GM06990 (cell line): ENCODE measurements around the gene KLK10.

Experiments used
- DNase-seq: peaks from one replicate; pipeline ENCODE4 v3.0.0-alpha.2; 2011; ENCODE audit not compliant: insufficient read length; ENCODE audit errors: extremely low read depth
- H3K27me3 ChIP-seq: replicated peaks from 2 replicates; pipeline ENCODE4 v1.6.0; 2011; ENCODE audit warnings: low read length; ENCODE audit not compliant: control insufficient read depth, insufficient read depth
- H3K36me3 ChIP-seq: 2 replicates; pipeline ENCODE4 v1.5.1; 2011; ENCODE audit warnings: low read length; ENCODE audit not compliant: control insufficient read depth, insufficient read depth
- H3K4me3 ChIP-seq: replicated peaks from 2 replicates; pipeline ENCODE4 v1.5.1; 2011; ENCODE audit warnings: low read depth, mild to moderate bottlenecking, control low read depth, low read length
- TF ChIP-seq, protein P1 (sequence below): IDR thresholded peaks from 2 replicates; pipeline ENCODE4 v1.5.1; 2011; ENCODE audit warnings: low read length, control low read depth, mild to moderate bottlenecking, inconsistent platforms; ENCODE audit not compliant: insufficient read depth, poor library complexity, severe bottlenecking

The KLK10 gene

DNA sequence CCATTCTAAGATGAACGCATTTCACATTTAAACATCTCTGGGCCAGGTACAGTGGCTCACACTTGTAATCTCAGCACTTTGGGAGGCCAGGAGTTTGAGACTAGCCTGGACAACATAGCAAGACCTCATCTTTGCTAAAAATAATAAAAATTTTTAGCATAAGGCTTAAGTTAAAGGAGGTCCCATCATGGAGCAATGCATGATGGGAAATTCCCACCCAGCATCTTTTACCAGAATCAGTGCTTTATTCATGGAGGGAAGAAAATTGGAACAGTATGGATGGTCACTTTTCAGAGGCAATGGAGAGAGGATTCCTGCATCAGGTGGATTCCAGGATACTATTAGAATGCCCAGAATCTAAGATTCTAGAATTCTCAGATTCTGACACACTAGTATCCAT lies 14.3 kb downstream of the KLK10 start:
- H3K36me3 ChIP-seq, result no peaks in the 10 kb centered on the region
- TF ChIP-seq, protein P1, sequence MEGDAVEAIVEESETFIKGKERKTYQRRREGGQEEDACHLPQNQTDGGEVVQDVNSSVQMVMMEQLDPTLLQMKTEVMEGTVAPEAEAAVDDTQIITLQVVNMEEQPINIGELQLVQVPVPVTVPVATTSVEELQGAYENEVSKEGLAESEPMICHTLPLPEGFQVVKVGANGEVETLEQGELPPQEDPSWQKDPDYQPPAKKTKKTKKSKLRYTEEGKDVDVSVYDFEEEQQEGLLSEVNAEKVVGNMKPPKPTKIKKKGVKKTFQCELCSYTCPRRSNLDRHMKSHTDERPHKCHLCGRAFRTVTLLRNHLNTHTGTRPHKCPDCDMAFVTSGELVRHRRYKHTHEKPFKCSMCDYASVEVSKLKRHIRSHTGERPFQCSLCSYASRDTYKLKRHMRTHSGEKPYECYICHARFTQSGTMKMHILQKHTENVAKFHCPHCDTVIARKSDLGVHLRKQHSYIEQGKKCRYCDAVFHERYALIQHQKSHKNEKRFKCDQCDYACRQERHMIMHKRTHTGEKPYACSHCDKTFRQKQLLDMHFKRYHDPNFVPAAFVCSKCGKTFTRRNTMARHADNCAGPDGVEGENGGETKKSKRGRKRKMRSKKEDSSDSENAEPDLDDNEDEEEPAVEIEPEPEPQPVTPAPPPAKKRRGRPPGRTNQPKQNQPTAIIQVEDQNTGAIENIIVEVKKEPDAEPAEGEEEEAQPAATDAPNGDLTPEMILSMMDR, result no peak
- DNase-seq, result no peak
- H3K4me3 ChIP-seq, result no peak overlapping the region
- H3K27me3 ChIP-seq, result no peaks in the 10 kb centered on the region

- DNase-seq, result no peak
- Histone ChIP-seq H3K36me3 (no peaks in the 10 kb centered on the region), H3K27me3 (no peaks in the 10 kb centered on the region), H3K4me3 (no peak overlapping the region)
- TF ChIP-seq, protein P1, result no peak
These were observed 16.2 kb downstream of the KLK10 start for GRCh38 chr19:51003316-51003715.

- Histone ChIP-seq H3K27me3 (0 out of 2 replicates have a peak, but pooled peaks cover 1% of the 10 kb centered on the region), H3K4me3 (no peak overlapping the region), H3K36me3 (no peaks in the 10 kb centered on the region)
- DNase-seq, result peak; percentile 40
- TF ChIP-seq, protein P1, result no peak
These were observed 16.8 kb downstream of the KLK10 start for GRCh38 chr19:51002542-51003311.

- H3K4me3 ChIP-seq, result no peak overlapping the region
- TF ChIP-seq, protein P1, result no peak
- H3K36me3 ChIP-seq, result no peaks in the 10 kb centered on the region
- no peak for DNase-seq
- 0 out of 2 replicates have a peak, but pooled peaks cover 1% of the 10 kb centered on the region for H3K27me3 ChIP-seq
These were observed 17.4 kb downstream of the KLK10 start for GRCh38 chr19:51002089-51002532.

DNA sequence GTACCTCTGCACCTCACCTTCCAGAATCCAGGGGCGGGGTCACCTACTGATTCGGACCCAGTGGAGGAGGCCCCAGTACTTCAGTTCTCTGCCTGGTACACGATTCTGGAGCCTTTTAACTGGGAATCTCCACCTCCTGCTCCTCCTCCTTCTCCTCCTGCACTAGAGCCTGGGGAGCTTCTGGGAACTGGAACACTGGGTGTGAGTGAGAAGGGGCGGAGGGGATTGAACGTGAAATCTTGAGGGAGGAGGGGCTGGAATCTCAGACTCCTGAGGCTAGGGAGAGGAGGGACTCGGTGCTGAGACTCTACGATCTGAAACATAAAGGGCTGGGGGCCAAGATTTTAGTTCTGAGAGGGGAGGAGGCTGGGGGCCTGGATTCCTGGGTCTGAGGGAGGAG lies 18.0 kb downstream of the KLK10 start, which contains the start of gene KLK8:
KLK8 (minus strand) TSS at position 90 of the 400 bp plus-strand sequence. CDS start 437 bp downstream, outside the sequence.
- TF ChIP-seq, protein P1, result no peak
- Histone ChIP-seq H3K4me3 (no peak within 1 kb of the TSS), H3K27me3 (0 out of 2 replicates have a peak, but pooled peaks cover 1% of the 10 kb centered on the region), H3K36me3 (no peaks in the 10 kb centered on the region)
- DNase-seq, result no peak
